Measurements from ENCODE around the gene RCOR1. TPM values are rescaled to one million over a fixed set of nuclear protein-coding genes. Genes with fewer than 3 reads are reported as not detected.

Gene RCOR1
- total and polyA plus RNA-seq, 2 of the 4 experiments (the other 2 are of a cell fraction): 9.0 to 11.2 TPM

DNA sequence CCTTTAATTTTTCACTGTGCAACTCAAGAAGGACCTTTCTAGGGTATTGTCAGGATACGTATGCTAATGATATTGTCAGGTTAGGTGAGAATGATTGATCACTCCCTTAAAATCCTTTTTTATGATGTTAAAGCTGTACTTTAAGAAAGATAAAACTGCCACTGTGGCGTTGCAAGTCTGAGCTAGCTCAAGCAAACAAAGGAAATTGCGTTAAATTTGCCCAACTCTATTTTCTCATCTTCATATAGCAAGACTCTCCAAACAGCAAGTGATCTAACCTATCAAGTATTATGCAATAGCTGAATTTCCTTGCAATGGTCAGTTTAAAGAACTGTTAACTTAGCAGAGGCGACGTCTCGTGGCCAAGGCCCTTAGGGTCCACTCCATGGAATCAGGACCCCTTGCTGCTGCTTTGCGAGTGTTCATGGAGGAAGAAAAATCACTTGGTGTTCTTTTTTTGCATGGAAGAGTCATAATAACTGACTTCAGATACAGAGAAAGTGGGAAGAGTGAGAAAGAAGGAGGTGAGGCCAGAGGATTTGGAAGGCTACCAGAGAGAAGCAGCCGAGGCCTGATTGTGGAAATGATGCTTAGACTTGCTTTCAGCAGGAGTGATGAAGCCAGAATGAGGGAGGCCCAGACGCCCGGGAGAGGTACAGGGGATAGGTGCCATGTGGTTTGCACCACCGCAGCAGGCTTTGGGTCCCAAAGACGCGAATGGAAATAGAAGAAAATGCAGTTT lies 187.3 kb downstream of the RCOR1 start:
- no TSS peak for BruUV-seq (replicated peaks)
- peaks cover 40 to 63% of the 10 kb centered on the region in 2 experiments for H3K79me1 ChIP-seq (ENCODE audit: low read depth in 1 of 2, low read length in 2 of 2)
- no peak overlapping the region for H2AFZ ChIP-seq (replicated peaks; ENCODE audit: low read length, poor library complexity)
- no peak overlapping the region for H2BK120ac ChIP-seq (ENCODE audit: low read depth, low read length)
- H2BK15ac ChIP-seq (ENCODE audit: low read depth, low read length): no peak overlapping the region
- peaks cover 20% of the 10 kb centered on the region for H3K4me1 ChIP-seq (ENCODE audit: control insufficient read depth, insufficient read depth, low read length)
- H3K9ac ChIP-seq (ENCODE audit: low read depth, low read length): no peak overlapping the region
- H3K9me1 ChIP-seq (ENCODE audit: insufficient read depth, low read length): peaks cover 26% of the 10 kb centered on the region
- ChIA-PET POLR2A (ENCODE audit: unreplicated experiment) (no interaction called here), CTCF (interaction anchor here (0.5 kb wide), 1 partner anchor 29 kb away, joined by 3 read pairs; no protein-coding TSS in a partner anchor)
- H3K27me3 ChIP-seq (ENCODE audit: control insufficient read depth, insufficient read depth, low read length): no peaks in the 10 kb centered on the region
- intact Hi-C loops (cut with micrococcal nuclease) (loop anchor here (5.0 to 10.0 kb wide), 2 partner anchors 48 to 185 kb away; partner anchors contain the start of gene RCOR1), in situ Hi-C loops (cut with MboI; ENCODE audit: low sequenced_read_pairs) (loop anchor here (10.0 kb wide), 2 partner anchors 115 to 135 kb away; no protein-coding TSS in a partner anchor), dilution Hi-C loops (cut with HindIII; ENCODE audit: low sequenced_read_pairs, unreplicated experiment) (no loop called here)
- peak overlapping the region; percentile 99 for H3K4me2 ChIP-seq (ENCODE audit: low read depth, low read length)
- H3K36me3 ChIP-seq (ENCODE audit: control insufficient read depth, insufficient read depth, low read length): no peaks in the 10 kb centered on the region
- no peak overlapping the region; the same call in 1 of the 2 replicates for H3K14ac ChIP-seq (replicated peaks; ENCODE audit: low read depth, low read length)
- H3K4ac ChIP-seq (ENCODE audit: low read depth, low read length): no peak overlapping the region
- ATAC-seq (ENCODE audit: low read depth) (no peak), DNase-seq (peak; percentile 33)
- no peak overlapping the region for H2AK9ac ChIP-seq (replicated peaks; ENCODE audit: low read depth, low read length, poor library complexity)
- H4K5ac ChIP-seq (ENCODE audit: low read depth, low read length): no peak overlapping the region
- H3K18ac ChIP-seq (ENCODE audit: low read depth, low read length): no peak overlapping the region
- H3K56ac ChIP-seq (ENCODE audit: extremely low read depth, insufficient read depth, low read length): no peak overlapping the region
- H3K9me3 ChIP-seq (ENCODE audit: control insufficient read depth, insufficient read depth, low read length): no peaks in the 10 kb centered on the region
- no peak overlapping the region for H2BK5ac ChIP-seq (ENCODE audit: low read depth, low read length, poor library complexity, severe bottlenecking)
- H3K23ac ChIP-seq (ENCODE audit: low read depth, low read length): peak overlapping the region; percentile 96; the same call in 1 of the 2 replicates
- H3K4me3 ChIP-seq (ENCODE audit: insufficient read depth, low read depth, low read length): no peak overlapping the region
- H2BK20ac ChIP-seq (ENCODE audit: low read depth, low read length): no peak overlapping the region
- 82% methylated on average over 7 of the region's 13 CpGs; no CpG with 5 or more reads in 1 of the 2 experiments for WGBS, 2 experiments (ENCODE audit: extremely low coverage in 2 of 2, insufficient read length in 1 of 2)
- peaks cover 52% of the 10 kb centered on the region for H4K20me1 ChIP-seq (ENCODE audit: insufficient read depth, low read length)
- no peak overlapping the region for H3K27ac ChIP-seq (ENCODE audit: insufficient read depth, low read length)
- H4K91ac ChIP-seq (ENCODE audit: insufficient read depth, low read depth, low read length): no peak overlapping the region
- TF ChIP-seq CEBPB (IDR thresholded peaks at IDR 0.05; ENCODE audit: low read depth, low read length) (peak; percentile 92), RFX5 (IDR thresholded peaks at IDR 0.05; ENCODE audit: low read depth, low read length) (no peak)
- no peak overlapping the region for H4K8ac ChIP-seq (ENCODE audit: low read depth in 2 of 2, low read length in 2 of 2)
- no peak overlapping the region; the same call in 1 of the 2 replicates for H2AK5ac ChIP-seq (ENCODE audit: low read depth, low read length)

Small RNA genes lying within 50 kb of the gene (microRNA-seq; reads per million reads assigned to microRNA genes)
- not detected for gene RF00019 (ENCODE audit: insufficient read depth, insufficient read length)
- gene RN7SL546P (ENCODE audit: insufficient read depth, insufficient read length): not detected

Small RNA genes lying within 50 kb of the gene (small RNA-seq; reads per million reads assigned to genes)
- gene RF00019 (0 reads per million in 5 experiments), gene RN7SL546P (0 to 0.49 (median 0) reads per million in 5 experiments)

Other genes starting within 250 kb of the RCOR1 start
- 41.9 and 55.3 TPM in 2 replicates for gene CINP, start 229.8 kb upstream of the RCOR1 start, total RNA-seq (2012; rRNA removed)
- 53.2 and 56.4 TPM in 2 replicates for gene CINP, start 229.8 kb upstream of the RCOR1 start, polyA plus RNA-seq (2012; rRNA removed)
- gene TECPR2, start 229.7 kb upstream of the RCOR1 start, total RNA-seq (2012; rRNA removed): 10.3 and 11.7 TPM in 2 replicates
- 9.5 TPM in 2 replicates for gene TECPR2, start 229.7 kb upstream of the RCOR1 start, polyA plus RNA-seq (2012; rRNA removed)
- 3.9 and 5.3 TPM in 2 replicates for gene ANKRD9, start 82.9 kb upstream of the RCOR1 start, total RNA-seq (2012; rRNA removed)
- gene ANKRD9, start 82.9 kb upstream of the RCOR1 start, polyA plus RNA-seq (2012; rRNA removed): 15.7 and 25.8 TPM in 2 replicates
- gene TRAF3, start 184.8 kb downstream of the RCOR1 start, total RNA-seq (2012; rRNA removed): 25.3 and 25.6 TPM in 2 replicates
- gene TRAF3, start 184.8 kb downstream of the RCOR1 start, polyA plus RNA-seq (2012; rRNA removed): 21.2 TPM in 2 replicates